D721Med (cell line): ENCODE measurements around the gene SLC7A10.

Experiments used
- DNase-seq: peaks from one replicate; pipeline ENCODE4 v3.0.0; 2011; ENCODE audit warnings: low spot score; ENCODE audit not compliant: insufficient read length
- FAIRE-seq: peaks from 2 replicates; lab custom pipeline; 2011; peaks lifted over from hg19 to GRCh38; lab: Jason Lieb, UNC
- CTCF ChIP-seq: IDR thresholded peaks from 2 replicates; pipeline ENCODE4 v1.5.1; 2012; ENCODE audit warnings: mild to moderate bottlenecking, control low read depth; ENCODE audit not compliant: insufficient read depth; ENCODE audit errors: missing control alignments

The SLC7A10 gene

GRCh38 chr19:33161201-33161600, 64.4 kb downstream of the SLC7A10 start:
- no peak for DNase-seq
- no peak for TF ChIP-seq CTCF
- FAIRE-seq, result no peak

GRCh38 chr19:33159893-33160292, 65.8 kb downstream of the SLC7A10 start:
- FAIRE-seq (no peak), DNase-seq (no peak)
- no peak for TF ChIP-seq CTCF

- TF ChIP-seq CTCF, result no peak
- no peak for DNase-seq
- no peak for FAIRE-seq
These were observed 66.5 kb downstream of the SLC7A10 start for GRCh38 chr19:33159149-33159548.
